ENCODE measurements around the gene FAM222A.

FAM222A gene

DNA sequence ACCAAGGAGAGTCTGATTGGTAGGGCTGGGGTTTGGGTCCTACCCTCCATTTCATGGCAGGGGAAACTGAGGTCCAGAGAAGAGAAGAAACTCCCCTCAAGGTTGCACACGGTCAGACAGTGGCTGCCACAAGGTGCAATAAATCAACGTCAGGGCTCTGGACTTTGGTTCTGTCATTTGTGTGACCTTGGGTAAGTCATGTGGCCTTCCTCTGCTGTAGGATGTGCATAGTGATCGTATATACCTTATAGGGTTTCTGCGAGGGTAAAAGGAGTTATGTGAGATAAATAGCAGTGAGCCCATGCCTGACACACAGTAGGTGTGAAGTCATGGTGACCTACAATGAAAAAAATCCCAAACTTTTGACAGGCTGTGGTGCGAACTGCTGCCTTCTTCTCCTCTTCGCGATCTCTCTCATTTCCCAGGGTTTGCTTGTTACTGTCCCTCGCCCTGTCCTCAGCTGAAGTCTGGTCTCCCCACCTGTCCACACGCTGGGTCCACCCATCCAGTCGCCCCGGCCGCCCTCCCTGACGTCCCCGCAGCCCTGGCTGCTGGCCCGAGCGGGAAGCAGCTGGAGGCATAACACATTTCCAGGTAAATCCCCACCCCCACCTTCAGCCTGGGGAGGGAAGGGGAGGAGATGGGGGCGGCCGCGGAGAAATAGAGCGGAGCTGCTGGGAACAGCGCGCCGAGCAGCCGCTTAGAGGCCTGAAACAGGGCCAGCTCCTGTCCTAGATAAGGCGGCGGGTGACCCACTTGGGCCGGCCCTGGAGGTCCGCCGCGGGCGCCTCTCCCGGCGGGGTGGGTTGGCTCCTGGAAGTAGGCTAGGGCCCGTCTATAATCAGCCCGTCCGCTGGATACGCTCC is 1.8 kb upstream of the FAM222A start:
- no peak overlapping the region for H3K4me2 ChIP-seq (ENCODE audit: insufficient read depth, low read length, poor library complexity, severe bottlenecking)
- H3K23ac ChIP-seq (ENCODE audit: low read depth, low read length, poor library complexity), result no peak overlapping the region
- H3K79me1 ChIP-seq (ENCODE audit: low read depth, low read length), result peaks cover 3% of the 10 kb centered on the region
- H3K14ac ChIP-seq (ENCODE audit: low read length), result no peak overlapping the region
- no peak overlapping the region for H2AFZ ChIP-seq (ENCODE audit: low read length)
- peaks cover 0 to 52% (median 15%) of the 10 kb centered on the region in 3 experiments for H3K27me3 ChIP-seq (ENCODE audit: control insufficient read depth in 3 of 3, insufficient read depth in 3 of 3, low read depth in 1 of 3, low read length in 3 of 3)
- H2BK12ac ChIP-seq (ENCODE audit: low read length), result peak overlapping the region; percentile 77
- no peak for DNase-seq (ENCODE audit: low spot score)
- H2BK120ac ChIP-seq (ENCODE audit: low read depth, low read length), result no peak overlapping the region
- H2AK5ac ChIP-seq (ENCODE audit: low read depth, low read length), result peak overlapping the region; percentile 53
- H3K27ac ChIP-seq (replicated peaks; ENCODE audit: low read length), result no peak overlapping the region
- no peak overlapping the region for H3K9ac ChIP-seq (ENCODE audit: low read depth, low read length, poor library complexity)
- H3K9me3 ChIP-seq (replicated peaks in 1 of 2; ENCODE audit: control insufficient read depth in 2 of 2, insufficient read depth in 1 of 2, low read depth in 1 of 2, low read length in 2 of 2), result no peaks in the 10 kb centered on the region
- peak overlapping the region; percentile 4 for H3K4ac ChIP-seq (ENCODE audit: low read length)
- no peaks in the 10 kb centered on the region for H3K36me3 ChIP-seq (replicated peaks in 1 of 2; ENCODE audit: control insufficient read depth in 2 of 2, insufficient read depth in 2 of 2, low read length in 2 of 2)
- H3K4me1 ChIP-seq (ENCODE audit: control insufficient read depth in 2 of 2, insufficient read depth in 1 of 2, low read depth in 1 of 2, low read length in 2 of 2), result peaks cover 11 to 33% of the 10 kb centered on the region in 2 donors
- WGBS, 2 donors (ENCODE audit: extremely low coverage in 2 of 2, insufficient read length in 2 of 2, insufficient replicate concordance in 1 of 2), result no CpG with 5 or more reads among the region's 37 CpGs
- no peak overlapping the region for H3K4me3 ChIP-seq (ENCODE audit: low read length in 2 of 2)
- H4K8ac ChIP-seq (ENCODE audit: low read depth, low read length), result no peak overlapping the region
- no peak overlapping the region for H4K91ac ChIP-seq (ENCODE audit: low read depth, low read length, poor library complexity)
- H3K18ac ChIP-seq (ENCODE audit: low read length), result peak overlapping the region; percentile 65
- no peak overlapping the region for H2BK15ac ChIP-seq (ENCODE audit: low read length)
- no peak overlapping the region for H2BK5ac ChIP-seq (ENCODE audit: low read length)

DNA sequence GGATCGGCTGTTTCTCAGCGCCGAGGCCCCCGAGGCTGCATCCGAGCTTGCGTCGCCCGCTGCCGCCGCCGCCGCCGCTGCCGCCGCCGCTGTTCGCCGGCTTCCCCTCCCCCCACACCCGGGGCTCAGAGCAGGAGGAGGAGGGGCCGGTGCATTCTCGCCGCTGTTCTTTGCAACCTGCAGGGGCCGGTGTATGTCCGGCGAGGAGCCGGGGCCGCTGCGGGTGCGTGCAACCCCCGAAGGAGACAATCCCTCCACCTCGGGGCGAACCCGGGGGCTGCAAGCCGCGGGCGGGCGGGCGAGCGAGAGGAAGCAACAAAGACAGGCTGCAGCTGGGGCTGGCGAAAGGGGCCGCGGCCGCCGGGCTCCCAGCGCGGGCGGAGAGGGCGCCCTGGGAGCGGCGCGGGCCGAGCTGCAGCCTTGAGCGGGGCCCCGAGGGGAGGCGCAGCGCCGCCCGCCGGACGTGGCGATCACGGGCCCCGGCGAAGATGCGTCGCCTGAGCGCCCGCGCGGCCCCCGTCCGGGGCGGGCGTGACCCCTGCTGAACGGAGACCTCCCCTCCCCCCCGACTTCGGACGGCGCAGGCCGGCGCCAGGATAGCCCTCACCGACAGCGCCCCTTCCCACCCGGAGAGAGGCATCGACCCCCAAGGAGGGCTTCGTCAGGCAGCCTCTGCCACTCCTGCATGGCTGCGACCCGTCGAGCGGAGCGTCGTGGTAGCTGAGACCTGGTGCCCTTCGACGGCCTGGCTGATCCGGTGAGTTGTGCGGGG is 702 bp downstream of the FAM222A start:
- DNase-seq (ENCODE audit: low spot score), result peak; percentile 77
- WGBS, 2 donors (ENCODE audit: extremely low coverage in 2 of 2, insufficient read length in 2 of 2, insufficient replicate concordance in 1 of 2), result no CpG with 5 or more reads among the region's 96 CpGs
- Histone ChIP-seq H2BK120ac (ENCODE audit: low read depth, low read length) (no peak overlapping the region), H3K9ac (ENCODE audit: low read depth, low read length, poor library complexity) (peak overlapping the region; percentile 94), H3K9me3 (replicated peaks in 1 of 2; ENCODE audit: control insufficient read depth in 2 of 2, insufficient read depth in 1 of 2, low read depth in 1 of 2, low read length in 2 of 2) (no peaks in the 10 kb centered on the region), H3K4me2 (ENCODE audit: insufficient read depth, low read length, poor library complexity, severe bottlenecking) (peak overlapping the region; percentile 81), H2BK15ac (ENCODE audit: low read length) (peak overlapping the region; percentile 95), H4K91ac (ENCODE audit: low read depth, low read length, poor library complexity) (no peak overlapping the region), H3K14ac (ENCODE audit: low read length) (peak overlapping the region; percentile 95), H3K79me1 (ENCODE audit: low read depth, low read length) (peaks cover 8% of the 10 kb centered on the region), H4K8ac (ENCODE audit: low read depth, low read length) (no peak overlapping the region), H3K27ac (replicated peaks; ENCODE audit: low read length) (peak overlapping the region; percentile 49), H3K4ac (ENCODE audit: low read length) (no peak overlapping the region), H2BK12ac (ENCODE audit: low read length) (no peak overlapping the region), H3K4me3 (ENCODE audit: low read length in 2 of 2) (peak overlapping the region; percentile 51 to 82), H2AFZ (ENCODE audit: low read length) (peak overlapping the region; percentile 96), H3K27me3 (ENCODE audit: control insufficient read depth in 3 of 3, insufficient read depth in 3 of 3, low read depth in 1 of 3, low read length in 3 of 3) (peaks cover 0 to 69% (median 17%) of the 10 kb centered on the region in 3 experiments), H3K23ac (ENCODE audit: low read depth, low read length, poor library complexity) (peak overlapping the region; percentile 69), H2AK5ac (ENCODE audit: low read depth, low read length) (peak overlapping the region; percentile 23), H3K4me1 (ENCODE audit: control insufficient read depth in 2 of 2, insufficient read depth in 1 of 2, low read depth in 1 of 2, low read length in 2 of 2) (peaks cover 32 to 45% of the 10 kb centered on the region in 2 donors), H3K36me3 (replicated peaks in 1 of 2; ENCODE audit: control insufficient read depth in 2 of 2, insufficient read depth in 2 of 2, low read length in 2 of 2) (no peaks in the 10 kb centered on the region), H2BK5ac (ENCODE audit: low read length) (peak overlapping the region; percentile 33), H3K18ac (ENCODE audit: low read length) (peak overlapping the region; percentile 96)

DNA sequence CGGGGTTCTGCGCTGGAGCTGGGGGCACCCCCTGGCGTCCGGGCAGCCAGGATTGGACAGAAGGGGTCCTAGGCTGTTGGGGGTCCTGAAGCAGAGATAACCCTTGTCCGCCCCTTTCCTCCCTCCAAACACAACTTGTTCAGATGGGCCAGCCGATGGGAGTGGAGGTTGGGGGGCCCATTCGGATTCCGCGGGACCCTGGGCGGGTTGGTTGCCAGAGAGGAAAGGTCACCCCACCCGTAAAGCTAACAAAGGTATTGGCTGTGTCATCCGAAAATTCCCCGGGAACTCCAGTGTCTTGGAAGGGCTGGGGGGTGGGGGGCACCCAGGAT is 1.3 kb downstream of the FAM222A start:
- Histone ChIP-seq H3K4me2 (ENCODE audit: insufficient read depth, low read length, poor library complexity, severe bottlenecking) (peak overlapping the region; percentile 81), H3K79me1 (ENCODE audit: low read depth, low read length) (peaks cover 8% of the 10 kb centered on the region), H2AK5ac (ENCODE audit: low read depth, low read length) (peak overlapping the region; percentile 23), H3K9ac (ENCODE audit: low read depth, low read length, poor library complexity) (peak overlapping the region; percentile 94), H2BK120ac (ENCODE audit: low read depth, low read length) (no peak overlapping the region), H2BK15ac (ENCODE audit: low read length) (peak overlapping the region; percentile 95), H3K18ac (ENCODE audit: low read length) (peak overlapping the region; percentile 96), H2BK12ac (ENCODE audit: low read length) (peak overlapping the region; percentile 66), H3K36me3 (replicated peaks in 1 of 2; ENCODE audit: control insufficient read depth in 2 of 2, insufficient read depth in 2 of 2, low read length in 2 of 2) (no peaks in the 10 kb centered on the region), H3K23ac (ENCODE audit: low read depth, low read length, poor library complexity) (peak overlapping the region; percentile 69), H3K27ac (replicated peaks; ENCODE audit: low read length) (no peak overlapping the region), H4K8ac (ENCODE audit: low read depth, low read length) (no peak overlapping the region), H3K4ac (ENCODE audit: low read length) (no peak overlapping the region), H3K9me3 (replicated peaks in 1 of 2; ENCODE audit: control insufficient read depth in 2 of 2, insufficient read depth in 1 of 2, low read depth in 1 of 2, low read length in 2 of 2) (no peaks in the 10 kb centered on the region), H2BK5ac (ENCODE audit: low read length) (peak overlapping the region; percentile 33), H3K4me3 (ENCODE audit: low read length in 2 of 2) (peak overlapping the region; percentile 51 to 82), H3K14ac (ENCODE audit: low read length) (peak overlapping the region; percentile 95), H4K91ac (ENCODE audit: low read depth, low read length, poor library complexity) (no peak overlapping the region), H3K27me3 (ENCODE audit: control insufficient read depth in 3 of 3, insufficient read depth in 3 of 3, low read depth in 1 of 3, low read length in 3 of 3) (peaks cover 0 to 64% (median 17%) of the 10 kb centered on the region in 3 experiments), H3K4me1 (ENCODE audit: control insufficient read depth in 2 of 2, insufficient read depth in 1 of 2, low read depth in 1 of 2, low read length in 2 of 2) (peaks cover 37 to 46% of the 10 kb centered on the region in 2 donors), H2AFZ (ENCODE audit: low read length) (peak overlapping the region; percentile 96)
- DNase-seq (ENCODE audit: low spot score), result no peak
- WGBS, 2 donors (ENCODE audit: extremely low coverage in 2 of 2, insufficient read length in 2 of 2, insufficient replicate concordance in 1 of 2), result no CpG with 5 or more reads among the region's 13 CpGs
